ENCODE data around the gene DISP2.

The DISP2 gene

GRCh38 chr15:40342416-40343320 is 15.4 kb upstream of the DISP2 start:
- DNase-seq, result no peak

GRCh38 chr15:40343512-40343911 is 14.5 kb upstream of the DISP2 start:
- no peak for DNase-seq

GRCh38 chr15:40344217-40344616 is 13.8 kb upstream of the DISP2 start:
- no peak for DNase-seq

GRCh38 chr15:40344631-40345120 is 13.3 kb upstream of the DISP2 start:
- DNase-seq, result peak; percentile 71

- no peak for DNase-seq
Observed at GRCh38 chr15:40345225-40345866, 12.7 kb upstream of the DISP2 start.

GRCh38 chr15:40345867-40346578 is 12.0 kb upstream of the DISP2 start:
- DNase-seq, result no peak

GRCh38 chr15:40346579-40347558 is 11.2 kb upstream of the DISP2 start:
- no peak for DNase-seq

- DNase-seq, result no peak
Observed at GRCh38 chr15:40347559-40348473, 10.2 kb upstream of the DISP2 start.

- no peak for DNase-seq
Observed at GRCh38 chr15:40348474-40348870, 9.5 kb upstream of the DISP2 start.

GRCh38 chr15:40349163-40349562 is 8.9 kb upstream of the DISP2 start:
- DNase-seq, result no peak

- DNase-seq, result no peak
Observed at GRCh38 chr15:40352281-40352901, 5.6 kb upstream of the DISP2 start.

GRCh38 chr15:40353697-40354096 is 4.3 kb upstream of the DISP2 start:
- no peak for DNase-seq

- peak; percentile 68 for DNase-seq
Observed at GRCh38 chr15:40354408-40355171, 3.4 kb upstream of the DISP2 start.

- no peak for DNase-seq
Observed at GRCh38 chr15:40355976-40356585, 1.9 kb upstream of the DISP2 start.

- no peak for DNase-seq
Observed at GRCh38 chr15:40357246-40357645, 773 bp upstream of the DISP2 start.

GRCh38 chr15:40358471-40359353 is 693 bp downstream of the DISP2 start:
- peak; percentile 55 for DNase-seq

GRCh38 chr15:40360015-40360414 is 2.0 kb downstream of the DISP2 start:
- no peak for DNase-seq

- DNase-seq, result no peak
Observed at GRCh38 chr15:40361640-40362039, 3.6 kb downstream of the DISP2 start.

Measured in retina (tissue), 1 donor.